ENCODE results near the gene LTB4R. TPM values are rescaled to one million over a fixed set of nuclear protein-coding genes. Genes with fewer than 3 reads are reported as not detected.

Gene LTB4R
- total and polyA plus RNA-seq, 4 donors, result 0.86 to 5.0 (median 2.5) TPM

DNA sequence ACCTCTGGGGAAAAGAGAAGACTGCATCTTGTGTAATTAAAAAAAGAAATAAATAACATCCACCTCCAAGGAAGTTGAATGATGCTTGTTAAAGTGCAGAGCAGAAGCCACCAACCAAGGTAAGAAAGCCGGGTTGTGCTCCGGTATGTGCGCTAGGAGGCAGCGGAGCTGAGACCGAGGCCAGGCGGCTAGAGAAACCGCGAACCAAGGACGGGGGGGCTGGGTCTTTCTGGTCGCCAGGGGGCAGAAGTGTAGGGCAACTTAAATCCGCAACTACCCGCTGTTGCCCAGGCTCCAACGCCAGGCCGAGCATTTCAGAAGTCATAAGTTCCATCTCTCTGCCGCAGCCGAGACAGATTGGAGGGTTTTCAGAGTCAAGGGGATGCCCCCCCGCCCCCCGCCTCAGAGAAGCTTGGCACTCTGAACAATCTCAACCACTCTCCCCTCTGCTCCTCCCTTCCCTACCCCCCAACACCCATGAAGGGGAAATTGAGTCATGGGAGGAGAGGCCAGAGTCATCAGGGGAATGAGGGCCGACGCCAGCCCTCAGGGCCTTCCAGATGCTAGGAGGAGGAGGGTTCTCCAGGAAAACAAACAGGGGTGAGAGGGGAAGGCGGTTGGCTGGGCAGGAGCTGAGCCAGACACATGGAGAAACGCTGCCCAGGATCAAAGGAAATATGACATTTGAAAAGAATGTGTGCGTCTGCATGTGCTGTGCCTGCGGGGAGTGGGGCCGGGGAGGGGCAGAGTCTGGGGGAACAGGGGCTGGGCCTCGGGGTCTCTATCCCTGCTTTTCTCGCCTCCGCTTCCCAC, 54.5 kb downstream of the LTB4R start:
- Histone ChIP-seq H3K4me1 (ENCODE audit: control insufficient read depth in 4 of 4, insufficient read depth in 4 of 4, low read length in 3 of 4) (peaks cover 0 to 5% (median 1%) of the 10 kb centered on the region in 4 donors), H3K36me3 (ENCODE audit: control insufficient read depth in 4 of 4, insufficient read depth in 3 of 4, low read depth in 1 of 4, low read length in 3 of 4) (no peaks in the 10 kb centered on the region), H3K27me3 (ENCODE audit: control insufficient read depth in 4 of 4, insufficient read depth in 4 of 4, low read length in 3 of 4) (peaks cover 0 to 5% (median 0%) of the 10 kb centered on the region in 4 donors), H3K9ac (ENCODE audit: low read depth in 1 of 2, low read length in 2 of 2) (peak overlapping the region in 1 of 2 donors; percentile 7), H3K9me3 (ENCODE audit: control insufficient read depth in 4 of 4, low read length in 3 of 4) (no peaks in the 10 kb centered on the region), H3K4me3 (ENCODE audit: low read depth in 1 of 3, low read length in 3 of 3) (no peak overlapping the region), H3K27ac (ENCODE audit: low read depth in 1 of 2, low read length in 2 of 2) (peak overlapping the region; percentile 41 to 70)
- DNase-seq (ENCODE audit: low spot score), result peak; percentile 79
- TF ChIP-seq RAD21 (IDR thresholded peaks at IDR 0.05) (peak; percentile 94 to 96), RXRA (IDR thresholded peaks at IDR 0.05) (peak; percentile 12 to 15), HNF4A (conservative IDR thresholded peaks at IDR 0.05) (peak; percentile 10 to 35), NR2F2 (IDR thresholded peaks at IDR 0.05) (no peak), YY1 (IDR thresholded peaks at IDR 0.05) (peak; percentile 45)
- TF ChIP-seq, protein P1, sequence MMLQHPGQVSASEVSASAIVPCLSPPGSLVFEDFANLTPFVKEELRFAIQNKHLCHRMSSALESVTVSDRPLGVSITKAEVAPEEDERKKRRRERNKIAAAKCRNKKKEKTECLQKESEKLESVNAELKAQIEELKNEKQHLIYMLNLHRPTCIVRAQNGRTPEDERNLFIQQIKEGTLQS (IDR thresholded peaks at IDR 0.05), result no peak
- TF ChIP-seq, protein P2, sequence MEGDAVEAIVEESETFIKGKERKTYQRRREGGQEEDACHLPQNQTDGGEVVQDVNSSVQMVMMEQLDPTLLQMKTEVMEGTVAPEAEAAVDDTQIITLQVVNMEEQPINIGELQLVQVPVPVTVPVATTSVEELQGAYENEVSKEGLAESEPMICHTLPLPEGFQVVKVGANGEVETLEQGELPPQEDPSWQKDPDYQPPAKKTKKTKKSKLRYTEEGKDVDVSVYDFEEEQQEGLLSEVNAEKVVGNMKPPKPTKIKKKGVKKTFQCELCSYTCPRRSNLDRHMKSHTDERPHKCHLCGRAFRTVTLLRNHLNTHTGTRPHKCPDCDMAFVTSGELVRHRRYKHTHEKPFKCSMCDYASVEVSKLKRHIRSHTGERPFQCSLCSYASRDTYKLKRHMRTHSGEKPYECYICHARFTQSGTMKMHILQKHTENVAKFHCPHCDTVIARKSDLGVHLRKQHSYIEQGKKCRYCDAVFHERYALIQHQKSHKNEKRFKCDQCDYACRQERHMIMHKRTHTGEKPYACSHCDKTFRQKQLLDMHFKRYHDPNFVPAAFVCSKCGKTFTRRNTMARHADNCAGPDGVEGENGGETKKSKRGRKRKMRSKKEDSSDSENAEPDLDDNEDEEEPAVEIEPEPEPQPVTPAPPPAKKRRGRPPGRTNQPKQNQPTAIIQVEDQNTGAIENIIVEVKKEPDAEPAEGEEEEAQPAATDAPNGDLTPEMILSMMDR (IDR thresholded peaks at IDR 0.05; ENCODE audit: low read depth, low read length, missing input control), result peak; percentile 92
- TF ChIP-seq, protein P3, sequence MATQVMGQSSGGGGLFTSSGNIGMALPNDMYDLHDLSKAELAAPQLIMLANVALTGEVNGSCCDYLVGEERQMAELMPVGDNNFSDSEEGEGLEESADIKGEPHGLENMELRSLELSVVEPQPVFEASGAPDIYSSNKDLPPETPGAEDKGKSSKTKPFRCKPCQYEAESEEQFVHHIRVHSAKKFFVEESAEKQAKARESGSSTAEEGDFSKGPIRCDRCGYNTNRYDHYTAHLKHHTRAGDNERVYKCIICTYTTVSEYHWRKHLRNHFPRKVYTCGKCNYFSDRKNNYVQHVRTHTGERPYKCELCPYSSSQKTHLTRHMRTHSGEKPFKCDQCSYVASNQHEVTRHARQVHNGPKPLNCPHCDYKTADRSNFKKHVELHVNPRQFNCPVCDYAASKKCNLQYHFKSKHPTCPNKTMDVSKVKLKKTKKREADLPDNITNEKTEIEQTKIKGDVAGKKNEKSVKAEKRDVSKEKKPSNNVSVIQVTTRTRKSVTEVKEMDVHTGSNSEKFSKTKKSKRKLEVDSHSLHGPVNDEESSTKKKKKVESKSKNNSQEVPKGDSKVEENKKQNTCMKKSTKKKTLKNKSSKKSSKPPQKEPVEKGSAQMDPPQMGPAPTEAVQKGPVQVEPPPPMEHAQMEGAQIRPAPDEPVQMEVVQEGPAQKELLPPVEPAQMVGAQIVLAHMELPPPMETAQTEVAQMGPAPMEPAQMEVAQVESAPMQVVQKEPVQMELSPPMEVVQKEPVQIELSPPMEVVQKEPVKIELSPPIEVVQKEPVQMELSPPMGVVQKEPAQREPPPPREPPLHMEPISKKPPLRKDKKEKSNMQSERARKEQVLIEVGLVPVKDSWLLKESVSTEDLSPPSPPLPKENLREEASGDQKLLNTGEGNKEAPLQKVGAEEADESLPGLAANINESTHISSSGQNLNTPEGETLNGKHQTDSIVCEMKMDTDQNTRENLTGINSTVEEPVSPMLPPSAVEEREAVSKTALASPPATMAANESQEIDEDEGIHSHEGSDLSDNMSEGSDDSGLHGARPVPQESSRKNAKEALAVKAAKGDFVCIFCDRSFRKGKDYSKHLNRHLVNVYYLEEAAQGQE (IDR thresholded peaks at IDR 0.05), result no peak
- WGBS, result 19% methylated on average over 28 of the region's 28 CpGs

DNA sequence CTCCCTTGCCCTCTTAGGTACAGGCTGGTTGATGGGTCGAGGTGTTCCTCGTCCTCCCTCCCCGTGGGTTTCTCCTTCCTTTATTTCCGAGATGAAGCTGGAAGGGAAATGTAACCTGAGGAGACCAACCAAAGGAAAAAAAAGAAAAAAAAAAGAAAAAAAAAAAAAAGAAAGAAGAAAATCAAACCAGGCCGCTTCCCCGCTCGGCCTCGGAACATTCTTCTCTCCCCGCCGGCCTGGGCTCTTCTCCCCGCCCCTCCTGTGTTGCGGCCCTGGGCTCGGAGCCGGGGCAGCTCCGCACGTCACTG, 55.1 kb downstream of the LTB4R start:
- 32% methylated on average over 16 of the region's 16 CpGs for WGBS
- Histone ChIP-seq H3K9ac (ENCODE audit: low read depth in 1 of 2, low read length in 2 of 2) (peak overlapping the region in 1 of 2 donors; percentile 7), H3K4me1 (ENCODE audit: control insufficient read depth in 4 of 4, insufficient read depth in 4 of 4, low read length in 3 of 4) (peaks cover 0 to 5% (median 1%) of the 10 kb centered on the region in 4 donors), H3K4me3 (ENCODE audit: low read depth in 1 of 3, low read length in 3 of 3) (peak overlapping the region in 1 of 3 donors; percentile 31), H3K27me3 (ENCODE audit: control insufficient read depth in 4 of 4, insufficient read depth in 4 of 4, low read length in 3 of 4) (peaks cover 0 to 5% (median 0%) of the 10 kb centered on the region in 4 donors), H3K36me3 (ENCODE audit: control insufficient read depth in 4 of 4, insufficient read depth in 3 of 4, low read depth in 1 of 4, low read length in 3 of 4) (no peaks in the 10 kb centered on the region), H3K27ac (ENCODE audit: low read depth in 1 of 2, low read length in 2 of 2) (peak overlapping the region; percentile 44 to 70), H3K9me3 (ENCODE audit: control insufficient read depth in 4 of 4, low read length in 3 of 4) (no peaks in the 10 kb centered on the region)
- TF ChIP-seq SP1 (IDR thresholded peaks at IDR 0.05) (no peak), FOXA2 (IDR thresholded peaks at IDR 0.05) (no peak), JUND (IDR thresholded peaks at IDR 0.05) (no peak)
- TF ChIP-seq, protein P1 (IDR thresholded peaks at IDR 0.05), result no peak
- no peak for DNase-seq (ENCODE audit: low spot score)
